Breast epithelium (tissue), 3 donors: ENCODE results near the gene TAMALIN.

Experiments
- POLR2A ChIP-seq: fragments of 450-650 bp; IDR thresholded peaks from one replicate; pipeline ENCODE4 v1.6.1; 2016; ENCODE audit warnings: antibody characterized with exemption, mild to moderate bottlenecking, moderate library complexity
- TF ChIP-seq, protein P1 (sequence below), 3 donors: fragments of 450-650 bp; IDR thresholded peaks; one replicate each; pipeline ENCODE4 v1.5.1; 2016 to 2017; ENCODE audit warnings: antibody characterized with exemption in 3 of 3, mild to moderate bottlenecking in 3 of 3, moderate library complexity in 3 of 3

DNA sequence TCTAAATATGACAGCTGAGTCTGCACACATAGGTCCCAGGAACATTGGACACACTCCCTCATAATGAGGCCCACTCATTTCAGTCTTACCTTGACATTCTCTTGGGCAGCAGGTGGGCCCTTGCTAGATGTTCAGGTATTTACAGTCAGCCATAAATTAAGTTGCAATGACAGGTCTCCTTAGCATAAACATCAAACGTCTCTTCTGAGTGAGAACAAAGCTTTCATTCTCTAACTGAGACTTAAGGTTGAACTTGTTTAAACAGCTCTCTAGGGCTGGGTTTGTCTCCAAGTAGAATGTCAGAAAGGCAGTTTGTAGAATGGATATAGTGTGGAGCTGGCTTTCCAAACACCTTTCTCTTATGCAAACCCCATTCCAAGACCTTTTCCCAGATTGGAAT lies 44.9 kb upstream of the TAMALIN start:
- TF ChIP-seq, protein P1, sequence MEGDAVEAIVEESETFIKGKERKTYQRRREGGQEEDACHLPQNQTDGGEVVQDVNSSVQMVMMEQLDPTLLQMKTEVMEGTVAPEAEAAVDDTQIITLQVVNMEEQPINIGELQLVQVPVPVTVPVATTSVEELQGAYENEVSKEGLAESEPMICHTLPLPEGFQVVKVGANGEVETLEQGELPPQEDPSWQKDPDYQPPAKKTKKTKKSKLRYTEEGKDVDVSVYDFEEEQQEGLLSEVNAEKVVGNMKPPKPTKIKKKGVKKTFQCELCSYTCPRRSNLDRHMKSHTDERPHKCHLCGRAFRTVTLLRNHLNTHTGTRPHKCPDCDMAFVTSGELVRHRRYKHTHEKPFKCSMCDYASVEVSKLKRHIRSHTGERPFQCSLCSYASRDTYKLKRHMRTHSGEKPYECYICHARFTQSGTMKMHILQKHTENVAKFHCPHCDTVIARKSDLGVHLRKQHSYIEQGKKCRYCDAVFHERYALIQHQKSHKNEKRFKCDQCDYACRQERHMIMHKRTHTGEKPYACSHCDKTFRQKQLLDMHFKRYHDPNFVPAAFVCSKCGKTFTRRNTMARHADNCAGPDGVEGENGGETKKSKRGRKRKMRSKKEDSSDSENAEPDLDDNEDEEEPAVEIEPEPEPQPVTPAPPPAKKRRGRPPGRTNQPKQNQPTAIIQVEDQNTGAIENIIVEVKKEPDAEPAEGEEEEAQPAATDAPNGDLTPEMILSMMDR (IDR thresholded peaks at IDR 0.05): no peak
- no peak for TF ChIP-seq POLR2A
